Suprapubic skin (tissue), 4 donors: ENCODE measurements around the gene TMEM131.

Experiments
- POLR2A ChIP-seq, 2 donors: fragments of 450-650 bp; IDR thresholded peaks; one replicate each; pipeline ENCODE4 v1.6.1; 2017; ENCODE audit warnings: antibody characterized with exemption in 2 of 2, mild to moderate bottlenecking in 2 of 2, moderate library complexity in 2 of 2
- POLR2AphosphoS5 ChIP-seq, 3 donors: sonication (generic); formaldehyde crosslinking; IDR thresholded peaks; one replicate each; pipeline ENCODE4 v1.6.1; 2017; ENCODE audit warnings: antibody characterized with exemption in 3 of 3
- TF ChIP-seq, protein P1 (sequence below), 2 donors: fragments of 200-600 bp in 1 of 2; fragments of 450-650 bp in 1 of 2; sonication (generic) in 1 of 2; IDR thresholded peaks; one replicate each; pipeline ENCODE4 v1.5.1; 2016 to 2019; ENCODE audit warnings: antibody characterized with exemption in 2 of 2, mild to moderate bottlenecking in 1 of 2, moderate library complexity in 1 of 2

DNA sequence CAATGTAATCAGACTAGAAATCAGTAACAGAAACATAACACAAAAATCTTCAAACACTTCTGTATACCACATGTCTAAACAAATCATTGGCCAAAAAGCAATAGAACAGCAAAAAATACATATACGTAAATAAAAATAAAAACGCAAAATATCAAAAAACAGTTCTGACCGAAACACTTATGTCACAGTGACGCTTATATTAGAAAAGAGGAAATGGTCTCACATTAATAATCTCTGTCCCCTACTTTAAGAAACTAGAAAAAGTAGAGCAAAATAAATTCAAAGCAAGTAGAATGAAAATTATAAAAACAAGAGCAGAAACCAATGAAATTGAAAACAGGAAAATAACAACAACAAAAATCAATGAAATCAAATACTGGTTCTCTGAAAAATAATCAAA, 41.9 kb downstream of the TMEM131 start:
- TF ChIP-seq POLR2A (IDR thresholded peaks at IDR 0.05), result no peak
- TF ChIP-seq POLR2AphosphoS5 (IDR thresholded peaks at IDR 0.05), result no peak
- TF ChIP-seq, protein P1, sequence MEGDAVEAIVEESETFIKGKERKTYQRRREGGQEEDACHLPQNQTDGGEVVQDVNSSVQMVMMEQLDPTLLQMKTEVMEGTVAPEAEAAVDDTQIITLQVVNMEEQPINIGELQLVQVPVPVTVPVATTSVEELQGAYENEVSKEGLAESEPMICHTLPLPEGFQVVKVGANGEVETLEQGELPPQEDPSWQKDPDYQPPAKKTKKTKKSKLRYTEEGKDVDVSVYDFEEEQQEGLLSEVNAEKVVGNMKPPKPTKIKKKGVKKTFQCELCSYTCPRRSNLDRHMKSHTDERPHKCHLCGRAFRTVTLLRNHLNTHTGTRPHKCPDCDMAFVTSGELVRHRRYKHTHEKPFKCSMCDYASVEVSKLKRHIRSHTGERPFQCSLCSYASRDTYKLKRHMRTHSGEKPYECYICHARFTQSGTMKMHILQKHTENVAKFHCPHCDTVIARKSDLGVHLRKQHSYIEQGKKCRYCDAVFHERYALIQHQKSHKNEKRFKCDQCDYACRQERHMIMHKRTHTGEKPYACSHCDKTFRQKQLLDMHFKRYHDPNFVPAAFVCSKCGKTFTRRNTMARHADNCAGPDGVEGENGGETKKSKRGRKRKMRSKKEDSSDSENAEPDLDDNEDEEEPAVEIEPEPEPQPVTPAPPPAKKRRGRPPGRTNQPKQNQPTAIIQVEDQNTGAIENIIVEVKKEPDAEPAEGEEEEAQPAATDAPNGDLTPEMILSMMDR (IDR thresholded peaks at IDR 0.05), result no peak
